LNCAP (cell line): ENCODE results near the gene TUBB2B.

Experiments used
- CTCF ChIP-seq: fragments of 450-650 bp; IDR thresholded peaks from 2 replicates; pipeline ENCODE4 v1.5.1; 2017; ENCODE audit warnings: mild to moderate bottlenecking

The TUBB2B gene

GRCh38 chr6:3269281-3269975 is 42.0 kb upstream of the TUBB2B start:
- no peak for TF ChIP-seq CTCF

- no peak for TF ChIP-seq CTCF
Observed at GRCh38 chr6:3268680-3269079, 41.2 kb upstream of the TUBB2B start.

- TF ChIP-seq CTCF, result no peak
Observed at GRCh38 chr6:3267162-3267561, 39.7 kb upstream of the TUBB2B start.

- TF ChIP-seq CTCF, result no peak
Observed at GRCh38 chr6:3266170-3266569, 38.7 kb upstream of the TUBB2B start.

GRCh38 chr6:3265671-3266070 is 38.2 kb upstream of the TUBB2B start:
- TF ChIP-seq CTCF, result no peak

- TF ChIP-seq CTCF, result no peak
Observed at GRCh38 chr6:3264356-3264755, 36.9 kb upstream of the TUBB2B start.

- no peak for TF ChIP-seq CTCF
Observed at GRCh38 chr6:3263096-3263495, 35.6 kb upstream of the TUBB2B start.

- no peak for TF ChIP-seq CTCF
Observed at GRCh38 chr6:3261921-3262320, 34.5 kb upstream of the TUBB2B start.
